Keratinocyte (primary cell): Measurements from ENCODE around the gene HSDL2.

Experiments
- EZH2 ChIP-seq: IDR thresholded peaks from one replicate; pipeline ENCODE4 v1.6.1; 2012; ENCODE audit warnings: inconsistent platforms, mild to moderate bottlenecking, low read length, moderate library complexity
- TF ChIP-seq, protein P1 (sequence below), 3 experiments: IDR thresholded peaks in 1 of 3; conservative IDR thresholded peaks in 1 of 3; optimal IDR thresholded peaks in 1 of 3; 2 replicates in 2 of 3; 3 replicates in 1 of 3; pipeline versions ENCODE3 to v1.5.1; 2011; ENCODE audit warnings: low read length in 3 of 3, mild to moderate bottlenecking in 3 of 3, moderate library complexity in 2 of 3, control low read depth in 1 of 3, inconsistent platforms in 1 of 3; ENCODE audit not compliant: insufficient read depth in 2 of 3; ENCODE audit errors: extremely low read depth in 1 of 3

DNA sequence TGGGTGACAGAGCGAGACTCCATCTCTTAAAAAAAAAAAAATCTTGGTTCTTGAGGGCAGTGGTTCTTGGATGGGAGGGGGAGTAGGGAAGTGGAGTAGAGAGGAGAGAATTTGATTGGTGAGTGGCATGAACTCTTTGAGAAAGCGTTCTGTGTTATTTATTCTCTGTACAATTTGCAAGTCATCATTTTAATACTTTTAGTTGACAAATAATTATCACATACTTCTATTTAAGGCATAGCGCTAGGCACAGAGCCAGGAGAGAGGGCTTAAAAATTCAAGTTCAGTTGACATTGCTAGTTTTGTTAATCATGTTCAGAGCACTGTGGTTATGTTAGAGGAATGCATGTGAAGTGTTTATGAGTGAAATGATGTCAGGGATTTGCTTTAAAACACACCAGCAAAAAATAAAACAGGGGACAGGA, 24.6 kb downstream of the HSDL2 start:
- TF ChIP-seq, protein P1, sequence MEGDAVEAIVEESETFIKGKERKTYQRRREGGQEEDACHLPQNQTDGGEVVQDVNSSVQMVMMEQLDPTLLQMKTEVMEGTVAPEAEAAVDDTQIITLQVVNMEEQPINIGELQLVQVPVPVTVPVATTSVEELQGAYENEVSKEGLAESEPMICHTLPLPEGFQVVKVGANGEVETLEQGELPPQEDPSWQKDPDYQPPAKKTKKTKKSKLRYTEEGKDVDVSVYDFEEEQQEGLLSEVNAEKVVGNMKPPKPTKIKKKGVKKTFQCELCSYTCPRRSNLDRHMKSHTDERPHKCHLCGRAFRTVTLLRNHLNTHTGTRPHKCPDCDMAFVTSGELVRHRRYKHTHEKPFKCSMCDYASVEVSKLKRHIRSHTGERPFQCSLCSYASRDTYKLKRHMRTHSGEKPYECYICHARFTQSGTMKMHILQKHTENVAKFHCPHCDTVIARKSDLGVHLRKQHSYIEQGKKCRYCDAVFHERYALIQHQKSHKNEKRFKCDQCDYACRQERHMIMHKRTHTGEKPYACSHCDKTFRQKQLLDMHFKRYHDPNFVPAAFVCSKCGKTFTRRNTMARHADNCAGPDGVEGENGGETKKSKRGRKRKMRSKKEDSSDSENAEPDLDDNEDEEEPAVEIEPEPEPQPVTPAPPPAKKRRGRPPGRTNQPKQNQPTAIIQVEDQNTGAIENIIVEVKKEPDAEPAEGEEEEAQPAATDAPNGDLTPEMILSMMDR (optimal IDR thresholded peaks at IDR 0.05 in 1 of 3, IDR thresholded peaks at IDR 0.05 in 1 of 3, conservative IDR thresholded peaks at IDR 0.05 in 1 of 3; ENCODE audit: extremely low read depth in 1 of 3, insufficient read depth in 2 of 3, low read length in 3 of 3): no peak
- no peak for TF ChIP-seq EZH2
